GM19463 (cell line): ENCODE results near the gene ADGRD1.
A peak's percentile ranks its signal among the peaks of the same experiment; 100 is the strongest.

ENCODE experiments used
- ATAC-seq: cut with Tn5 transposase; IDR thresholded peaks from one replicate; pipeline ENCODE4 v1.9.1; 2021; ENCODE audit warnings: mild to moderate bottlenecking, moderate library complexity; ENCODE audit not compliant: unreplicated experiment

ADGRD1 gene

DNA sequence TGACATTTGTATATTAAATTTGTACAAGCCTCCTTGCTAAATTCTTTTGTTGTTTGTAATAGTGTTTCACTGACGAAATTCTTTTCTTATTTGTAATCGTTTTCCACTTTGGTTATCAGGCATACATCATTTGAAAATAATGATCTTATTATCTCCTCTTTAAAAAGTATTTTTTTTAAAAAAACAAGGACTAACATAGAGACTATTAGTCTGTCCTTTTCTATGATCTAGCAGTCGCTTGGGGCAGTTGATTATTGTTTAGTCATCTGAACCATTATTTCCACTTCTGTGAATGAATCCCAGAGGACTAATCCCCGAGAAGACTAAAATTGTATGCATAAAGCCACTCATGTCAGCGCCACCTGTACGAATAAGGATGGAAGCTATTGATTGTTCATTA, 11.5 kb downstream of the ADGRD1 start:
- no peak for ATAC-seq

DNA sequence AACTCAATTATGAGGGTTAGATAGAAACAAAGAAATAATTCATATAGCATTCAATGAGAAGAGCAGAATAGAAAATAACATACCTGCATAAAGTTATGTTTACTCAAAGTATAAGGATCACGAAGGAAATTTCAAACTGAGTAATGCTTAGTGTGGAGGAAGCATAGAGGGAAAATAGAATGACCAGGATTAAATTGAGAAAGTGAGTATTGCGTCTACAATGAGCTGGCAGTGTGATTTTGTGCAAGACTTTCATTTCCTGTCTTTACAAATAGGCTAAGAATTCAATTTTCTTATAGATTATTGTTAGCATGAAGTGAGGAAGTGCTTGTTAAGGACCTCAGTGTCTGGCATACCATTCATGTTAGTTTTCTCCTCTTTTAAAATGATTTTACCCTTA, 12.0 kb downstream of the ADGRD1 start:
- no peak for ATAC-seq

DNA sequence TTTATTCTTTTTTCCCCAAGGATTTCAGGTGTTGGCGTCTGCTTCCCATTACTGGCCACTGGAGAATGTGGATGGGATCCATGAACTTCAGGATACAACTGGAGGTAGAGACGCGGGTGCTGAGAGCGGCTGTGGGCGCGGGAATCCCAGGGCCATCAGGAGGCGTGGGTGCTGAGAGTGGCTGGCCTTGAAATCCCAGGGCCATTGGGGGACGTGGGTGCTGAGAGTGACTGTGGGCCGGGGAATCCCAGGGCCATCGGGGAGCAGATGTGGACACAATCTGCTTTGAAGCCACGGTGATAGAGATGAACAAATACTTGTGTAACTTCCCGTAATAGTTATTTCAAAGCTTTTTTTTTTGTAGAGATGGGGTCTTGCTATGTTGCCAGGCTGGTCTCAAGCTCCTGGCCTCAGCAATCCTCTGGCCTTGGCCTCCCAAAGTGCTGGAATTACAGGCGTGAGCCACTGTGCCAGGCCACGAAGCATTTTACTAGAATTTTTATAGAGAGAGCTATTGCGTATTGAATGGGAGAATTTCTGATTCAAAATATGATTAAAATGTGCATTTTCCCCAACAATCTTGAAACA, 12.8 kb downstream of the ADGRD1 start:
- ATAC-seq: no peak

DNA sequence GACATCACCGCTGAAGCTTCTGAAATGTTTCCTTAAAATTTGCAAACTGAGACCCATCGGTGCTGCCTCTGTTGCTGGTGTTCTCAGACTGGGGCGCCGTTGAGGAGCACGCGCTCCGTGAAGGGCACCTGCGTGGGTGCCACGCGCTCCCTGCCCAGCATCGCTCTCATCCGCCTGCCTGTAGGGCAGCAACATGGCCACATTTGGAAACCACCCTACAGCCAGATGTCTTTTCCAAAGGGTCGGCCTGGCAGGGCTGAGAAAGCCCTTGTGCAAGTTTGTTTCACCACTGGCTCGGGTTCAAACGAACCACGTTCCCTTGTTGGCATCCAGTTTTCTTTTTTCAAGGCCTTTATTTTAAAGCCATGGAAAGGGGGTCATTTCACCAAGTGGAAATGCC, 13.9 kb downstream of the ADGRD1 start:
- ATAC-seq: no peak

DNA sequence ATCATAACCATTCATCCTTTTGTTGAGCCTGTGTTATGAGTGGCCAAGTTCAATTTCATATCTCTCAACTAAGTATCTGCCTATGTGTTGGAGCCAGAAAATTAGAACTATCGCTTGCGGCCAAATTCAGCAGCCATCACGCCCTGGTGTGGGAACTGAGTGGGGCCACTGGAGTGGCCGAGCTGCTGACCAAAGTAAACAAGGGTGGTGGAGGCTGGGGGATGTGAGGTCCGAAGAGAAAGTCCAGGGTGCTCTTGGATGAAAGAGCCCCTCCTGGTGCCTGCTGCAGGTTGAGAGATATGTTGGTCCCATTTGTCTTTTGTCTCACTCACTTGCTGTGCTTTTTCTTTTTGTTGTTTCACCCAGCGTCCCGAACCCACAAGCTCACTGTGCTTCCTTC, 14.9 kb downstream of the ADGRD1 start:
- ATAC-seq: no peak

DNA sequence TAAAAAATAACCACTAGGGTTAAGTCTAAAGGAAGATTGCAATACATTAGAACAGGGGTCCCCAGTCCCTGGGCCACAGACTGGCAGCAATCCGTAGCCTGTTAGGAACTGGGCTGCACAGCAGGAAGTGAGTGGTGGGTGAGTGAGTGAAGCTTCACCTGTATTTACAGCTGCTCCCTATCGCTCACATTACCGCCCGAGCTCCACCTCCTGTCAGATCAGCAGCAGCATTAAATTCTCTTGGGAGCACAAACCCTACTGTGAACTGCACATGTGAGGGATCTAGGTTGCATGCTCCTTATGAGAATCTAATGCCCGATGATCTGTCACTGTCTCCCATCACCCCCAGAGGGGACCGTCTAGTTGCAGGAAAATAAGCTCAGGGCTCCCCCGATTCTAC, 15.5 kb downstream of the ADGRD1 start:
- no peak for ATAC-seq

DNA sequence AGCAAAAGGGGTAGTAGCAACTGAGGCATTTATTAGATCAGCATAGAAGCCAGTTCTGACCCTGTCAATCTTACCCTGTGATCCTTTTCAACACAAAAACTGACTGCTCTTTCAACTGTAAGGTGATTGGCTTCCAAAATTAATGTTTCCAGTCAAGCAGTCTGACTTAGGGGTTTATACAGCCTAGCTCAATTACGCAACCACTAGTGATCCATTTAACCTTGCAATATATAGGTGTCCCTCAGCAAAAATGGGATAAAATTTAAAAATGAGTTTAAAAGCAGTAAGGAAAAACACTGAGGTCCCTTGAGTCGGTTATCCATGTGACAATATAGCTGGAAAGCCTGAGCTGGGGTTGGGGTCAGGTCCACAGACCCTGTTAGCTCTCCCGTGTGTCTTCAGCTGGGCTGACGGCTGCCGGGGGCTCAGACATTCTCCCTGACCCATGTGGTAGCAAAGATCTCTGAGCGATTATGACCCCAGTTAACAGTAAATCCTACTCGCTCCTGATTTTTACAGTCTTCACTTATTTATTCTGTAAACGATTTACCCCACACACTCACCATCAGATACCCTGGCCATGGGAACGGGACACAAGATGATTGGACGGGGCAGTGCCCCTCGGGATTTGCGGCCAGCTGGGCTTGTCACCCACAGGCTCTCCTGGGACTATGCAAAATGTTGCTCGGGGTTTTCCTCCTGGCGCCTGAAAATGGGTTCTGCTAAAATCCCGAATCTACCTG, 16.6 kb downstream of the ADGRD1 start:
- ATAC-seq: peak; percentile 88

DNA sequence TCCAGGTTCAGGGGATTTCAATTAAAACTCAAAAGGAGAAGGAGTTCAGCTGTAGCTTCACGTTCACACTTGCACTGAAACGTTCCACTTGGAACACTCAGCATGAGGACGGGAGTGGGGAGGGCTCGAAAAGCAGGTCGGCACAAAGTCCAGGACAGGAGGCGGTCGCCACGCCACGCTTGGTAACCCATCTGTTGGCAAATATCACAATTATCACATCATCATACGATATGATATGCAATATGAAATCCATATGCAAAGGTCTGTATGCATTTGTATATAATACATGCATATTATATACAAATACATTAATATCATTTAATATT, 17.2 kb downstream of the ADGRD1 start:
- ATAC-seq: peak; percentile 27

DNA sequence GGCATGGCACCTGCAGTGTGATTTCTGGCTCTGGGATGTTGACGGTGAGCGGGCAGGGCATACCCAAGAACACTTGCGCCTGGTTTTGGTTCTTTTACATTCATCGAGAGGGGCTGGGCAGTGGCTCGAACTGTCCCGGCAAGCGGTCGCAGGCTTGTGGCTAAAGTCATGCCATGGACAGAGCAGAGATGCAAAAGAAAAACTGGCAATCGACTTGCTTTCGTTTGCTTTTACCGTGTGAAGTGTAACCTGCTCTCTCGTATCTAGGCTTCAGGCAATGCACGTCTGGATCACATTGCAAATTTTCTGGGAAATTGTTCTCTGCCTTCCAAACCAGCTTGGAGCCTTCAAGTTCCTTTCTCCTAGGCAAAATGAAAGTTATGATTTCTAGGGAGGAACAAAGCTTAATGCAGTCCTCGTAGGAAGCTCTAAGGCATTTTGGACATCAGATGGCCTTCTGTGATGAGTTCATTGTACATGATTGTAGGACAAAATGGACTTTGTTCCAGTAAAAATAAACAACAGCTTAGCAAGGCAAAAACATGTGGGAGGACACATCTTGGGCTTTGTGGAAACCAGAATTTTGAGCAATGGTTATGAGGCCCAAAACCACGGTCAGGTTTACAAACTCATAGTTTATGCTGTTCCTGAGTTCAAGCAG, 18.3 kb downstream of the ADGRD1 start:
- no peak for ATAC-seq

DNA sequence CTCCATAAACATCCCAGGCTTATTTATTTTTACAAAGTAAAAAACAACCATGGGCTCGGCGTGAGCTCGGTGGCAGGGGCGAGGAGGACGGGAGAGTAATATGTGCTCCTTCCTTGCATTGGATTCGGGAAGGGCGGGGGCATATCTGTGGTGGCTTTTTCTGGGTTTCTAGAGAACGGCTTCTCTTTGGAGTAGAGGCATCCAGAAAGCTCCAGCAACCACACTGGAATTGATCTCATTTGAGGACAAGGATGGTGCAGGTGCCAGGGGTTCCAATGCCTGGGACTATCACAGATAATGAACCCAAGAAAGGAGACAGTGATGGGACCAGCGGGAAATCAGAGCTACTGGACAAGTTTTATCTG, 18.9 kb downstream of the ADGRD1 start:
- ATAC-seq: no peak

DNA sequence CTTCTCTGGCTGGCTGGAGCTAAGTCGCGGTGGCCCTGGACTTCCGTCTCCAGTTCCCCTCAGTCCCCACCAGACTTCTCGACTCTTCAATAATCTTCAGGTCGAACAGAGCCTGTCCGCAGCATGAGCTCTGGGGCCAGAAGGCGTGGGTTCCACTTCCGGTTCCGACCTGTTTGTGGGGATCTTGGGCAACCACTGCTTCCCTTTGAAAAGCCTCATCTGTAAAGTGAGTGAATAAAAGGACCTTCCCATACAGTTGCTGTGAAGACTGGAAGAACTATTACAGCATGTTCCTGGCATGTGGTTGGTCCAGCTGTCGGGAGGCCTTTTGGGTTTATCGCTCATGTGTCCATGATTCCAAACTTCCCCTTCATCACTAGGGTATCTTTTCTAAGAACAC, 19.4 kb downstream of the ADGRD1 start:
- no peak for ATAC-seq

DNA sequence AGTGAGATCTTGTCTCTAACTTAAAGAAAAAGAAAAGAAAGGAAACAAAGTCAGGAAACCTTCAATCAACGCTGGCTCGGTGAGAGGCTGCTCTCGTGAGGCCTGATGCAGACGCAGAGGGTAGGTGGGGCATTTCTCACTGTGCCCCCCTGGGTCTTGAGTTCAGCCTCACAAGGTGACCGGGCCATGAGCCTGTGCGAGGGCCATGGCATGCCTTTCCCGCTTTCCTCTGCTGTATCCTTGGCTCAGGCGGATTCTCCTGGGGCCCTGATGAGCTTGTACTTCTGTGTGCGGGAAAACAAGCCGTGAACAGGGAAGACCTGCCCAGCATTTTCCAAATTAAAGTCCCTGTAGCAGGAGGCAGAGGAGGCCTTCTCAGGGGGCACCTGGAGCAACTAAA, 20.2 kb downstream of the ADGRD1 start:
- no peak for ATAC-seq

DNA sequence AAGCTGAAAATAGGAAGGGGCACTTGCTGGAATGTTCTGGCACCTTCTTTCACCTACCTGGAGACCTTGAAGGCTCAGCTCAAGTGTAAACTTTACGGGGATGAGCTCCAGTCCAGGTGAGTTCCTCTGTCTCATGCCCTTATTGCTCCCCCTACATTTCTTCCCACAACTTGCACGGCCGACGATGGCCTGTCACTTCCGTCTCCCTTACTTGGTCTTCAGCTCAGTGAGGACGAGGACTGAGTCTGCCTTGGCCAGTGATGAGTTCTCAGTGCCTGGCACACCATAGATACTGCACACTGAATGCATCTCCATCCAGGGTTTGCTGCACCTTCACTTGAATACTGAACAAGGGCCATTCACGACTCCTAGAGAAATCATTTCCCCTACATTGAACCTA, 21.4 kb downstream of the ADGRD1 start:
- no peak for ATAC-seq

DNA sequence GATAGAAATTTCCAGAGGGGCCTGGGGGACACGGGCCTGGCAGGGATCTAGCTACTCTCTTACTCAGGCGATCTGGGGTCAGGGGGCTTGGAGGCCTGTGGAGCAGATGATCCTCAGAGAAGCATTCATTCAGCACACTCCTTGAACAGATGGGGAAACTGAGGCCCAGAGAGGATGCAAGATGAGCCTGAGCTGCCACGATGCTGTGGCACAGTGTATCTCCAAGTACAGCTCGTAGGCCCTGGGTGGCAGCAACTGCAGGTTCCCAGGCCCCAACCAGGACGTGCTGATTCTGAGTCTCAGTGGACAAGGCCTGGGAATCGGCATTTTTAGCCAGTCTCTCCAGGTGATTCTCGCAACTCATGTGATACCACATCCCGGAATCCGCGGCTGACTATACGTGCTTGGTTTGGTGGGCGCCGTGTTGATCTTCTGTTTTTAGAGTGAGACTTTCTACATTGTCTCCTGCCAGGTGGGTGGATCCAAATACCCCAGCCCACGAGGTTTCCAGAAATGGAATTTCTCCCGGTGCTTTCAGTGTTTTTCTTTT, 22.5 kb downstream of the ADGRD1 start:
- no peak for ATAC-seq

DNA sequence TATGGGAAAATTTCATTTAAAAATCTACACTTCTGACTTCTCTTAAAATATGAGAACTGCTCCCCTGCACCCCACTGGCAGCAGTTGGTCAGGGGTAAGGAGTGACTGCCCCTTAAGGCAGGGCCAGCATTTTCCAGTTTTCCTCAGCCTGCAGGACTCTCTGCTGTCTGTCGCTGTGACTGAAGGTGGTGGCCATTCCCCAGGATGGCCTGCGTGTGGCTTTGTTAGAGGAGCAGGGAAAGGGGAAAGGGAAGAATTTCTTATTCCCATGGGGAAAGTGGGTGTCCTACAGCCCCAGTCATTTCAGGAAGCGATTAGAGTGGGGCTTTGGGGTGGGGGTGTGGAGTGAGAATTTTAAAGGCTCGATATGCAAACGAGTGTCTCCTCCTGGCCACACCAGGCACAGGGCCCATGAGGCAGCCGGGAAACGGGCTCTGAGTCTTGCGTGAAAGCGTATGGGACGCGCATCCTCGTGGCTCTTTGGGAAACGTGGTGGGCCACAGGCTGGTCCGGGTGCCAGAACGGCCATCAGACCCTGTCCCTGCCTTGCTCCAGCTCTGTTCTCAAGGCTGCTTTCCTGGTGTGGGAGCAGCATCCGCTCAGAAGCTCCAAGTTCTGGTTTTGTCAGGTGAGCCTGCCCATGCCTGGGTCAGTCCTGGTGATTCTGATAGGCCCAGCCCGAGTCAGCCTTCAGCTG, 23.5 kb downstream of the ADGRD1 start:
- no peak for ATAC-seq

DNA sequence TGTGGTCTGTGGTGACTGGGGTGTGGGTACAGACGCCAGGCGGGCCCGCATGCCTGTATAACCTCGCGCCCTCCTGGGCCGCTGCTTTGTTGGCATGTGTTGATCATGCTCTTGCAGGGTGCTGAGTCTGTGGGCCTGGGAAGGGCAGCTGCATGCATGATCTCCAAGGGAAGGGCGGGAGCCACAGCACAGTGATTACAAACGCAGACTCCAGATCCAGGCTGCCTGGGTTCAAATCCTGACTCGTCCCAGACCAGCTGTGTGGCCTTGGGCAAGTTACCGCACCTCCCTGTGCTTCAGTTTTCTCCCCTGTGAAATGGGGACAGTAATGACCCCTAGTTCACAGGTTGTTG, 24.0 kb downstream of the ADGRD1 start:
- no peak for ATAC-seq

DNA sequence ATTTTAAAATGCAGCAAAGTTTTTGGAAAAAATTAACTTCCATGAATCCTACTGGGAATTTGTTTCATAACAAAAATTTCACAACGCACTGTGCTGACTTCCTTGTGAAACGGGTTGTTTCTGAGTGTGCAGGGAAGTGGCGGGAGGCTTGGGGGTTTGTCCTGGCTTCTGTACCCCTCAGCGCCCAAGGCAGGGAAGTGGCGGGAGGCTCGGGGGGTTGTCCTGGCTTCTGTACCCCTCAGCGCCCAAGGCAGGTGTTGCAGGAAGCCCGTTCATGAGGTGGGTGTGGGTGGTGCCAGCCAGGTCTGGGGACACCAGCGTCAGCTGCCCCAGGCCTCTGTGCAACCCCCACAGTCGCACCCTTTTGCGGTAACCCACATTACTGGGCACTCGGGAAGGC, 25.1 kb downstream of the ADGRD1 start:
- ATAC-seq: no peak

DNA sequence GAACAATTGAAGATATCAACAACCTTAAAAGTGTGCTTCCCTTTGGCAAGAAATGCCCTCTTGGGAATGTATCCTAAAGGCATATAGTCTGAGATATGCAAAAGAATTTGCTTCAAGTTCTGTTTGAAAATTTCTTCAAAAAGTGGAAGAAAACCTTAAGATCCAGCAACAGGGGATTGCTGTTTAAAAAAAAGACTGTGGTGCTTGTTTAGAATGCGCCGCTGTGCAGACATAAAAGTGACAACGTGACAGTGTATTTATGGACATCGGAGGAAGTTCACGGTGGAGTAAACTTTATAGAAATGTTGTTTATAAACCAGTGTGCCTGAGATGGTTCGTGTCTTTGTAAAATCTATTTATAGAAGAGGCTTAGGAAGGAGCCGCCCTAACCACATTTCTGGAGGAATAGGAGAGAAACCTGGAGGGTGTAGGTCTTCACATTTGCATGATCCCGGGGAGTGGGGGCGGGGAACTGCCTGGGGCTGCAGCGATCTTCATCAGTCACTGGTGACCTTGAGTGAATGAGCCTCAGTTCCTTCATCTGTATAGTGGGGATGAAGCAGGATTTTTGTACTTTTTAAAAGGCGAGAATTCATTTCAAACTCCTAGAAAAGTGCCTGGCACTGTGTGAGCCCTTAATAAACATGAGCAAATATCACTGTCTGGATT, 27.5 kb downstream of the ADGRD1 start:
- no peak for ATAC-seq

DNA sequence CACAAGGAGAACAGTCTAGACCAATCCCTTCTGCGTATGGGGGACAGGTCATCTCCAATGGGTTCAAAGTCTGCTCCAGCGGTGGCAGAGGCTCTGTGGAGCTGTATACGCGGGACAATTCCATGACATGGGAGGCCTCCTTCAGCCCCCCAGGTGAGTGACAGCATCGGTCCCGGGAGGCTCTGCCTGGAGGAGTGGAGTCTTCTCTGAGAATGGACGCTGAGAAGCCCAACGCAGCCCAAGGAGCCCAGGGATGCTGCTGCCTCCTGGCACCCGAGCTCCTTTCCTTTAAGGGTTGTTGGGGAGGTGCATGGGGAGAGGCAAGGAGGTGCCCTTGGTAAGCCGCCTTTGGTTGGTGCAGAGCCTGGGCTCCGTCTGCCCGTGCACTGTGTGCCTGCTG, 28.2 kb downstream of the ADGRD1 start:
- ATAC-seq: no peak

DNA sequence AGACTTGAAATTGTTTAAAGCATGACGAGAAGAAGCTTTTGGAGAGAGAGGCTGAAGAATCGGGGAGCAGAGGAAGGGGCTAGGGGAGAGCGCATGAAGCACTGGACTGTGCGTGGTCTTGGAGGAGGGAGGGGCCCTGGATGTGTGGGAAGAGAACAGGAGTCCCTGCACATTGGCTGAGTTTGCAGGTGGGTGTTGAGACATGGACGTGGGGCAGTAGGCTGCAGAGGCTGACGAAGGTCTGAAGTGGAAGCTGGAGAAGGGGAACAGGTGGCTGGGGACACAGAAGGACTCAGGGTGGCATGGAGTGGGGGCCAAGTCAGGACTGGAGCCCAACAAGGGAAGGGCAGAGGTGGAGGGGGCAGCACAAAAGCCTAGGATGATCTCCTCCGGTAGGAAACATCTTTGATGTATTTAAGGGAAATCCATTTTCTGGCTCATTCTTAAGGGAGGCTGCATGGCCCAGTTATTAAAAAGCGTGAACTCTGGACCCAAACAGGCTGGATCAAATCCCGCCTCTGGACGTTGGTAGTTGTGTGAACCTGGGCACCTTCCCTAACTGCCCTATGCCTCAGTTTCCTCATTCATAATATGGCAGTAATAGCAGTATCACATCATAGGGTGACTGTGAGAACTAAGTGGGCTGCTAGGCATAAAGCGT, 29.0 kb downstream of the ADGRD1 start:
- no peak for ATAC-seq
